CD8-positive, alpha-beta memory T cell (primary cell): ENCODE results near the gene NAP1L1. TPM values are rescaled to one million over a fixed set of nuclear protein-coding genes. Genes with fewer than 3 reads are reported as not detected.

Experiments
- CTCF ChIA-PET: fragments of 350-600 bp; sonication (Branson Sonifier 250); formaldehyde crosslinking; loops from one replicate; lab custom pipeline; 2021; ENCODE audit warnings: antibody characterized with exemption; lab: Charles Lee
- POLR2A ChIA-PET: fragments of 350-600 bp; sonication (Branson Sonifier 250); formaldehyde crosslinking; loops from one replicate; lab custom pipeline; 2021; ENCODE audit warnings: antibody characterized with exemption; lab: Charles Lee
- DNase-seq, 5 donors: peaks; one replicate each; pipeline versions ENCODE4 v3.0.0 to v3.0.0-alpha.2; 2020 to 2022; ENCODE audit warnings: mixed read lengths in 1 of 5
- H3K27ac ChIP-seq: one replicate; pipeline ENCODE4 v1.7.0; 2013; ENCODE audit warnings: low read depth, mild to moderate bottlenecking, low read length, moderate library complexity
- H3K27me3 ChIP-seq: 2 replicates; pipeline ENCODE4 v1.7.0; 2013; ENCODE audit warnings: low read length, mild to moderate bottlenecking; ENCODE audit not compliant: insufficient read depth, poor library complexity, severe bottlenecking
- H3K36me3 ChIP-seq: 2 replicates; pipeline ENCODE4 v1.7.0; 2013; ENCODE audit warnings: mild to moderate bottlenecking, low read length, moderate library complexity; ENCODE audit not compliant: insufficient read depth
- H3K4me1 ChIP-seq: 2 replicates; pipeline ENCODE4 v1.7.0; 2013; ENCODE audit warnings: mild to moderate bottlenecking, low read length, moderate library complexity; ENCODE audit not compliant: insufficient read depth
- H3K4me3 ChIP-seq: 2 replicates; pipeline ENCODE4 v1.7.0; 2013; ENCODE audit warnings: mild to moderate bottlenecking, low read length
- H3K9me3 ChIP-seq: 2 replicates; pipeline ENCODE4 v1.7.0; 2013; ENCODE audit warnings: mild to moderate bottlenecking, low read length
- H3K27ac Mint-ChIP-seq, 8 donors: one replicate each; pipeline ENCODE4 v1.8.0; 2020 to 2021; ENCODE audit warnings: mixed read lengths in 8 of 8, mild to moderate bottlenecking in 6 of 8, inconsistent platforms in 3 of 8, moderate library complexity in 3 of 8
- H3K27me3 Mint-ChIP-seq, 2 donors: one replicate each; pipeline ENCODE4 v1.8.0; 2020 to 2021; ENCODE audit warnings: mixed read lengths in 2 of 2, mild to moderate bottlenecking in 1 of 2, moderate library complexity in 1 of 2
- H3K36me3 Mint-ChIP-seq, 3 donors: one replicate each; pipeline ENCODE4 v1.8.0; 2020 to 2021; ENCODE audit warnings: mixed read lengths in 3 of 3, inconsistent platforms in 1 of 3, mild to moderate bottlenecking in 1 of 3
- H3K4me1 Mint-ChIP-seq, 3 donors: one replicate each; pipeline ENCODE4 v1.8.0; 2020 to 2021; ENCODE audit warnings: mixed read lengths in 3 of 3, inconsistent platforms in 1 of 3, mild to moderate bottlenecking in 1 of 3
- H3K4me3 Mint-ChIP-seq, 7 donors: one replicate each; pipeline ENCODE4 v1.8.0; 2020 to 2021; ENCODE audit warnings: mixed read lengths in 7 of 7, mild to moderate bottlenecking in 6 of 7, moderate library complexity in 4 of 7, inconsistent platforms in 2 of 7
- H3K9me3 Mint-ChIP-seq, 5 donors: one replicate each; pipeline ENCODE4 v1.8.0; 2020 to 2022; ENCODE audit warnings: mixed read lengths in 5 of 5, mild to moderate bottlenecking in 3 of 5, moderate library complexity in 2 of 5, inconsistent platforms in 1 of 5
- polyA plus RNA-seq: library from polyadenylated mRNA; unstranded; fragments of 300-500 nt; fragmentation: Illumina TruSeq; gene quantifications from one replicate; pipeline ENCODE4 v1.2.3, GENCODE V29; 2021
- total RNA-seq, 2 experiments: library from RNA; stranded (reverse); gene quantifications; one replicate each; pipeline ENCODE4 v1.2.3, GENCODE V29; 2021

NAP1L1 gene
- total and polyA plus RNA-seq, 3 experiments from 2014 or later, result 166 to 964 (median 926) TPM

GRCh38 chr12:76065917-76066316 is 18.6 kb downstream of the NAP1L1 start:
- H3K27me3 ChIP-seq, result no peaks in the 10 kb centered on the region
- H3K9me3 ChIP-seq, result peaks cover 7% of the 10 kb centered on the region
- no peak overlapping the region for H3K4me3 ChIP-seq
- CTCF ChIA-PET, result no interaction called here
- POLR2A ChIA-PET, result no interaction called here
- peaks cover 37 to 74% (median 53%) of the 10 kb centered on the region in 3 donors for H3K4me1 Mint-ChIP-seq
- H3K9me3 Mint-ChIP-seq, result peaks cover 13 to 21% (median 18%) of the 10 kb centered on the region in 5 donors
- H3K4me1 ChIP-seq, result no peaks in the 10 kb centered on the region
- H3K27ac Mint-ChIP-seq, result no peak overlapping the region
- no peak overlapping the region for H3K4me3 Mint-ChIP-seq
- peaks cover 17% of the 10 kb centered on the region for H3K36me3 ChIP-seq
- H3K27ac ChIP-seq, result no peak overlapping the region
- DNase-seq, result no peak
- H3K36me3 Mint-ChIP-seq, result peaks cover 47 to 87% (median 51%) of the 10 kb centered on the region in 3 donors
- H3K27me3 Mint-ChIP-seq, result no peaks in the 10 kb centered on the region

- no peak overlapping the region for H3K27ac ChIP-seq
- Mint-ChIP-seq H3K9me3 (peaks cover 13 to 21% (median 18%) of the 10 kb centered on the region in 5 donors), H3K4me1 (peaks cover 30 to 71% (median 49%) of the 10 kb centered on the region in 3 donors), H3K4me3 (peak overlapping the region in 1 of 7 donors; percentile 24), H3K27ac (peak overlapping the region in 2 of 8 donors; percentile 3 to 80), H3K27me3 (no peaks in the 10 kb centered on the region), H3K36me3 (peaks cover 49 to 89% (median 49%) of the 10 kb centered on the region in 3 donors)
- H3K27me3 ChIP-seq, result no peaks in the 10 kb centered on the region
- DNase-seq, result no peak
- peaks cover 7% of the 10 kb centered on the region for H3K9me3 ChIP-seq
- H3K36me3 ChIP-seq, result peaks cover 24% of the 10 kb centered on the region
- ChIA-PET CTCF (no interaction called here), POLR2A (interaction anchor here (0.7 to 1.4 kb wide), 2 partner anchors 20 to 496 kb away, joined by 4 to 5 read pairs; partner anchors contain the start of gene NAP1L1)
- no peak overlapping the region for H3K4me3 ChIP-seq
- H3K4me1 ChIP-seq, result no peaks in the 10 kb centered on the region
Measured at GRCh38 chr12:76064904-76065303, 19.6 kb downstream of the NAP1L1 start.

DNA sequence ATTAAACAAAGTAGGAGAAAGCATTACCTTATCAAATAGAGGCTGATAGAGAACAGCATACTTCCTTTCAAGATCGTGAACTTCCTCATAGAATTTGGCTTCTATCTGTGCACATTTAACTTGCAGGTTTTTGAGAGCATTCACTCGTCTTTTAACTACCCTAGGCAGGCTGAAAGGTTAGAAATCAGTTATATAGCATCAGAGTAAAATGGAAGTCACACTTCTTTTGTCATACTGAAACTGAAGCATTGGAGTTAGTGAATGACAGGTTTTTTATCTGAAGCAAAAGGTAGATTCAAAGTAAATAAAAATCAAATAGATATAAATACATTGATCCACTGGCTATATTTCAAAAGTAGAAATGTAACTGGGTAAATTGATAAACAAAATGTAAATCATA is 24.4 kb downstream of the NAP1L1 start:
- DNase-seq, result no peak
- H3K9me3 Mint-ChIP-seq, result peaks cover 7 to 13% (median 10%) of the 10 kb centered on the region in 5 donors
- H3K4me1 Mint-ChIP-seq, result peaks cover 14 to 44% (median 21%) of the 10 kb centered on the region in 3 donors
- H3K36me3 ChIP-seq, result peaks cover 38% of the 10 kb centered on the region
- H3K27ac Mint-ChIP-seq, result peak overlapping the region in 4 of 8 donors; percentile 17 to 54 (median 38)
- POLR2A ChIA-PET, result no interaction called here
- H3K27ac ChIP-seq, result no peak overlapping the region
- H3K27me3 Mint-ChIP-seq, result no peaks in the 10 kb centered on the region
- H3K36me3 Mint-ChIP-seq, result peaks cover 38 to 88% (median 38%) of the 10 kb centered on the region in 3 donors
- peaks cover under 1% of the 10 kb centered on the region for H3K9me3 ChIP-seq
- CTCF ChIA-PET, result no interaction called here
- no peaks in the 10 kb centered on the region for H3K27me3 ChIP-seq
- no peaks in the 10 kb centered on the region for H3K4me1 ChIP-seq
- no peak overlapping the region for H3K4me3 ChIP-seq
- H3K4me3 Mint-ChIP-seq, result no peak overlapping the region

- no peak for DNase-seq
- H3K9me3 Mint-ChIP-seq, result no peaks in the 10 kb centered on the region
- H3K27me3 Mint-ChIP-seq, result no peaks in the 10 kb centered on the region
- peak overlapping the region in 1 of 8 donors; percentile 17 for H3K27ac Mint-ChIP-seq
- Histone ChIP-seq H3K27me3 (no peaks in the 10 kb centered on the region), H3K4me3 (no peak overlapping the region), H3K9me3 (no peaks in the 10 kb centered on the region), H3K27ac (no peak overlapping the region), H3K4me1 (no peaks in the 10 kb centered on the region), H3K36me3 (peaks cover 53% of the 10 kb centered on the region)
- CTCF ChIA-PET, result no interaction called here
- no peak overlapping the region for H3K4me3 Mint-ChIP-seq
- H3K36me3 Mint-ChIP-seq, result peaks cover 19 to 89% (median 28%) of the 10 kb centered on the region in 3 donors
- peaks cover 2 to 19% (median 10%) of the 10 kb centered on the region in 3 donors for H3K4me1 Mint-ChIP-seq
- POLR2A ChIA-PET, result no interaction called here
Measured at GRCh38 chr12:76057326-76057725, 27.2 kb downstream of the NAP1L1 start.

DNA sequence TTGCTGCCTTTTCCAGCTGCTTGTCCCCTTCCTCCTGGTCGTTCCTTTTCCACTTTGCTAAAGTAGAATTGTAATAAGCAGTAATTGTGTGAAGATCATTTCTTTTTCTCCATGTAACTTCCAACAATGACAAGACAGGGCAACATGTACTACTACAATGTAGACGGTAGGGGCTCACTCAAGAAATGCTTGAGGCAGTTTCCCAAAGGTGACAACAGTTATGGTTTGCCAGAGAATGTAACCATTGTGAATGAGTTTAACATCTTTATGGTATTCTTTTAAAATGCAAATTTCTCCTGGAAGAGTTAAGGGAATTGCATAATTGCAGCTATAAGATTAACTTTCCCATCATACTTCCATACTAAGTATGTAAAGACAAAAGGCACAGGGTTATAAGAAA is 29.1 kb downstream of the NAP1L1 start:
- Histone ChIP-seq H3K4me3 (no peak overlapping the region), H3K27me3 (no peaks in the 10 kb centered on the region), H3K9me3 (no peaks in the 10 kb centered on the region), H3K4me1 (no peaks in the 10 kb centered on the region), H3K27ac (no peak overlapping the region), H3K36me3 (peaks cover 45% of the 10 kb centered on the region)
- Mint-ChIP-seq H3K27me3 (no peaks in the 10 kb centered on the region), H3K9me3 (no peaks in the 10 kb centered on the region), H3K4me3 (no peak overlapping the region), H3K27ac (peak overlapping the region in 2 of 8 donors; percentile 38 to 51), H3K4me1 (peaks cover 0 to 8% (median 3%) of the 10 kb centered on the region in 3 donors), H3K36me3 (peaks cover 14 to 87% (median 30%) of the 10 kb centered on the region in 3 donors)
- ChIA-PET CTCF (no interaction called here), POLR2A (no interaction called here)
- DNase-seq, result no peak

GRCh38 chr12:76049575-76050251 is 34.8 kb downstream of the NAP1L1 start:
- Mint-ChIP-seq H3K4me3 (no peak overlapping the region), H3K27me3 (no peaks in the 10 kb centered on the region), H3K27ac (peak overlapping the region in 3 of 8 donors; percentile 43 to 48 (median 47)), H3K36me3 (peaks cover 3 to 74% (median 21%) of the 10 kb centered on the region in 3 donors), H3K4me1 (no peaks in the 10 kb centered on the region), H3K9me3 (no peaks in the 10 kb centered on the region)
- H3K27ac ChIP-seq, result no peak overlapping the region
- H3K9me3 ChIP-seq, result no peaks in the 10 kb centered on the region
- POLR2A ChIA-PET, result interaction anchor here (0.6 kb wide), 1 partner anchor 86 kb away, joined by 3 read pairs; no protein-coding TSS in a partner anchor
- H3K27me3 ChIP-seq, result no peaks in the 10 kb centered on the region
- CTCF ChIA-PET, result no interaction called here
- DNase-seq, result no peak
- H3K36me3 ChIP-seq, result peaks cover 12% of the 10 kb centered on the region
- no peaks in the 10 kb centered on the region for H3K4me1 ChIP-seq
- no peak overlapping the region for H3K4me3 ChIP-seq

DNA sequence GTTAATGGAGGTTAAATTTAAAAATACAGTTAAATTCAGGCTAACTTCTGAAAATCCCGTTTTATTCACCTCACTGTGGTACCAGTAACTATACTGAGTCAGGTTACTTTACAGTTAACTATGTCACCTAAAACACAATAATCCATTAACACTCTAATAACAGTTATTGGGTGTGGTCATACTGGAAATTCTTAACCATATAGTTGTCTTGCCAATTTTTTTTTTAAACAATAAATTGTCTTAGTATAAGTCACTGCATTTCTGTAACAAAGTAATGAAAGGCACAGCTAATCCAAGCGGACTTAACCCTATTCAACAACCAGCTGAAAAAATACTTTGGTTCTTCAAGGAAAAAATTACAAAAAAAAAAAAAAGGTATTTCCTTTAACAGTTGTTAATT is 36.7 kb downstream of the NAP1L1 start:
- ChIA-PET POLR2A (no interaction called here), CTCF (interaction anchor here (0.6 to 1.4 kb wide), 2 partner anchors 111 to 274 kb away, joined by 3 to 4 read pairs; no protein-coding TSS in a partner anchor)
- Histone ChIP-seq H3K27ac (no peak overlapping the region), H3K4me1 (no peaks in the 10 kb centered on the region), H3K36me3 (peaks cover under 1% of the 10 kb centered on the region), H3K4me3 (no peak overlapping the region), H3K27me3 (no peaks in the 10 kb centered on the region), H3K9me3 (no peaks in the 10 kb centered on the region)
- no peaks in the 10 kb centered on the region for H3K27me3 Mint-ChIP-seq
- H3K9me3 Mint-ChIP-seq, result no peaks in the 10 kb centered on the region
- no peak overlapping the region for H3K27ac Mint-ChIP-seq
- no peaks in the 10 kb centered on the region for H3K4me1 Mint-ChIP-seq
- H3K36me3 Mint-ChIP-seq, result peaks cover 0 to 63% (median 20%) of the 10 kb centered on the region in 3 donors
- no peak for DNase-seq
- H3K4me3 Mint-ChIP-seq, result no peak overlapping the region

GRCh38 chr12:76047060-76047459 is 37.4 kb downstream of the NAP1L1 start:
- H3K4me1 ChIP-seq, result no peaks in the 10 kb centered on the region
- Mint-ChIP-seq H3K9me3 (no peaks in the 10 kb centered on the region), H3K4me1 (no peaks in the 10 kb centered on the region), H3K4me3 (no peak overlapping the region), H3K27ac (no peak overlapping the region), H3K27me3 (no peaks in the 10 kb centered on the region), H3K36me3 (peaks cover 0 to 56% (median 15%) of the 10 kb centered on the region in 3 donors)
- no peak overlapping the region for H3K4me3 ChIP-seq
- POLR2A ChIA-PET, result no interaction called here
- no peaks in the 10 kb centered on the region for H3K27me3 ChIP-seq
- H3K9me3 ChIP-seq, result no peaks in the 10 kb centered on the region
- H3K27ac ChIP-seq, result no peak overlapping the region
- no peak for DNase-seq
- CTCF ChIA-PET, result interaction anchor here (1.4 kb wide), 1 partner anchor 112 kb away, joined by 4 read pairs; no protein-coding TSS in a partner anchor
- no peaks in the 10 kb centered on the region for H3K36me3 ChIP-seq
